GM12878 (cell line): ENCODE results near the gene RIPOR3. TPM values are rescaled to one million over a fixed set of nuclear protein-coding genes. Genes with fewer than 3 reads are reported as not detected.

Experiments
- ATAC-seq: fragments of 200-7000 bp; cut with Tn5 transposase; 3 replicates; pipeline ENCODE4 v1.9.1; 2020; ENCODE audit warnings: mild to moderate bottlenecking, moderate library complexity
- BruUV-seq: library from RNA; stranded (reverse); fragments of 400-500 nt; replicated peaks from 2 replicates; lab custom pipeline; 2021; lab: Mats Ljungman, UMichigan
- CTCF ChIA-PET: fragments of 300-600 bp; sonication (Branson Sonifier 250); formaldehyde crosslinking; extraction: SDS; loops from one replicate; lab custom pipeline; 2021; ENCODE audit warnings: inconsistent platforms; lab: Yijun Ruan, JAX
- POLR2A ChIA-PET: fragments of 350-600 bp; formaldehyde crosslinking; extraction: SDS; loops from one replicate; lab custom pipeline; 2021; ENCODE audit warnings: inconsistent platforms; lab: Charles Lee
- RAD21 ChIA-PET: fragments of 300-600 bp; sonication (Branson Sonifier 250); formaldehyde crosslinking; loops from one replicate; lab custom pipeline; 2023; ENCODE audit warnings: antibody characterized with exemption; ENCODE audit not compliant: unreplicated experiment; lab: Charles Lee
- SMC1A ChIA-PET: fragments of 300-600 bp; sonication (Branson Sonifier 250); formaldehyde crosslinking; loops from one replicate; lab custom pipeline; 2023; ENCODE audit not compliant: unreplicated experiment, uncharacterized antibody; lab: Charles Lee
- DNase-seq: peaks from one replicate; pipeline ENCODE4 v3.0.0-alpha.2; 2011; ENCODE audit warnings: low read depth, low spot score
- FAIRE-seq: peaks from 3 replicates; lab custom pipeline; 2011; peaks lifted over from hg19 to GRCh38; lab: Jason Lieb, UNC
- H2AFZ ChIP-seq: 2 replicates; pipeline ENCODE4 v1.6.0; 2011; ENCODE audit warnings: low read depth, low read length, control low read depth; ENCODE audit not compliant: control insufficient read depth
- H3K27ac ChIP-seq: 2 replicates; pipeline ENCODE4 v1.5.1; 2011; ENCODE audit warnings: control low read depth; ENCODE audit not compliant: control insufficient read depth, insufficient read depth
- H3K27me3 ChIP-seq, 2 experiments: replicated peaks in 1 of 2; 2 replicates each; pipeline versions ENCODE4 v1.6.0 to v1.6.1; 2011; ENCODE audit warnings: low read length in 1 of 2; ENCODE audit not compliant: control insufficient read depth in 2 of 2, insufficient read depth in 2 of 2
- H3K36me3 ChIP-seq, 2 experiments: 2 replicates each; pipeline ENCODE4 v1.5.1; 2011; ENCODE audit warnings: low read length in 1 of 2; ENCODE audit not compliant: control insufficient read depth in 2 of 2, insufficient read depth in 2 of 2
- H3K4me1 ChIP-seq: 2 replicates; pipeline ENCODE4 v1.6.1; 2011; ENCODE audit warnings: mild to moderate bottlenecking, low read length, moderate library complexity, mixed read lengths; ENCODE audit not compliant: control insufficient read depth, insufficient read depth
- H3K4me2 ChIP-seq: 2 replicates; pipeline ENCODE4 v1.6.0; 2011; ENCODE audit warnings: control low read depth; ENCODE audit not compliant: control insufficient read depth, insufficient read depth
- H3K4me3 ChIP-seq: fragments of 200-600 bp; sonication (generic); 2 replicates; pipeline ENCODE4 v1.5.1; 2016
- H3K79me2 ChIP-seq: 2 replicates; pipeline ENCODE4 v1.6.0; 2011; ENCODE audit warnings: low read length; ENCODE audit not compliant: control insufficient read depth, insufficient read depth
- H3K9ac ChIP-seq: 2 replicates; pipeline ENCODE4 v1.8.0; 2011; ENCODE audit warnings: low read length, control low read depth, mixed read lengths; ENCODE audit not compliant: control insufficient read depth, insufficient read depth
- H3K9me3 ChIP-seq: replicated peaks from 3 replicates; pipeline ENCODE4 v1.5.1; 2011; ENCODE audit warnings: mild to moderate bottlenecking, low read length; ENCODE audit not compliant: control insufficient read depth, insufficient read depth
- H4K20me1 ChIP-seq: 2 replicates; pipeline ENCODE4 v1.6.0; 2011; ENCODE audit not compliant: control insufficient read depth, insufficient read depth
- EGR1 ChIP-seq, 2 experiments: IDR thresholded peaks; 1 replicate in 1 of 2; 2 replicates in 1 of 2; pipeline ENCODE4 v1.6.1; 2011 to 2012; ENCODE audit warnings: low read depth in 2 of 2, low read length in 2 of 2, borderline replicate concordance in 1 of 2, mild to moderate bottlenecking in 1 of 2, moderate library complexity in 1 of 2
- ELK1 ChIP-seq: IDR thresholded peaks from 2 replicates; pipeline ENCODE4 v1.6.1; 2012; ENCODE audit warnings: low read depth, low read length, improper control_type of control experiment
- FOS ChIP-seq: IDR thresholded peaks from 3 replicates; pipeline ENCODE4 v1.6.1; 2011; ENCODE audit warnings: borderline replicate concordance; ENCODE audit not compliant: insufficient read length; ENCODE audit errors: extremely low read depth
- IKZF2 ChIP-seq, 2 experiments: fragments of 450-650 bp; IDR thresholded peaks; 2 replicates each; pipeline ENCODE4 v1.6.1; 2017; ENCODE audit warnings: mild to moderate bottlenecking in 2 of 2, moderate library complexity in 2 of 2
- KAT2A ChIP-seq: conservative IDR thresholded peaks from 2 replicates; pipeline ENCODE4 v1.6.1; 2011; ENCODE audit warnings: low read depth, low read length; ENCODE audit not compliant: control insufficient read depth
- MEF2A ChIP-seq: IDR thresholded peaks from 2 replicates; pipeline ENCODE4 v1.6.1; 2011; ENCODE audit warnings: low read depth, mild to moderate bottlenecking, low read length, moderate library complexity; ENCODE audit not compliant: insufficient read depth
- MYB ChIP-seq: fragments of 150-350 bp; IDR thresholded peaks from 2 replicates; pipeline ENCODE4 v1.6.1; 2014; ENCODE audit warnings: mild to moderate bottlenecking, low read depth, low read length, borderline replicate concordance
- NFIC ChIP-seq: IDR thresholded peaks from 2 replicates; pipeline ENCODE4 v1.6.1; 2012; ENCODE audit warnings: low read depth, mild to moderate bottlenecking, inconsistent platforms, low read length, moderate library complexity
- PAX8 ChIP-seq: fragments of 450-650 bp; IDR thresholded peaks from 2 replicates; pipeline ENCODE4 v1.6.1; 2017; ENCODE audit warnings: mild to moderate bottlenecking, moderate library complexity
- SMARCA5 ChIP-seq: fragments of 450-650 bp; IDR thresholded peaks from 2 replicates; pipeline ENCODE4 v1.6.1; 2017; ENCODE audit warnings: mild to moderate bottlenecking
- SUZ12 ChIP-seq: fragments of 200-600 bp; sonication (generic); IDR thresholded peaks from one replicate; pipeline ENCODE4 v1.6.1; 2018; ENCODE audit warnings: antibody characterized with exemption, mild to moderate bottlenecking; ENCODE audit not compliant: unreplicated experiment
- TBL1XR1 ChIP-seq: IDR thresholded peaks from 2 replicates; pipeline ENCODE4 v1.6.1; 2012; ENCODE audit warnings: low read depth, low read length, improper control_type of control experiment
- TCF3 ChIP-seq: IDR thresholded peaks from 2 replicates; pipeline ENCODE4 v1.6.1; 2012; ENCODE audit warnings: low read depth, mild to moderate bottlenecking, low read length, borderline replicate concordance; ENCODE audit not compliant: insufficient read depth
- ZBTB40 ChIP-seq: fragments of 450-650 bp; IDR thresholded peaks from 2 replicates; pipeline ENCODE4 v1.6.1; 2016; ENCODE audit warnings: mild to moderate bottlenecking, moderate library complexity, borderline replicate concordance
- WGBS: methylation state at CpG from one replicate; pipeline ENCODE4 v1.1.6; 2016; ENCODE audit warnings: low lambda C conversion rate; ENCODE audit not compliant: insufficient replicate concordance, insufficient coverage; ENCODE audit errors: missing lambda C conversion rate; 5-methylcytosine and 5-hydroxymethylcytosine counted together
- in situ Hi-C: fragments of 300-500 bp; cut with MboI; formaldehyde crosslinking; loops from 9 replicates; pipeline ENCODE4 v1.14.3; 2018; ENCODE audit warnings: mixed read lengths
- intact Hi-C: fragments of 100-400 bp; cut with micrococcal nuclease; formaldehyde crosslinking; loops from one replicate; pipeline ENCODE4 v1.14.2; 2022; ENCODE audit not compliant: unreplicated experiment
- polyA plus RNA-seq, 11 experiments: library from polyadenylated mRNA; depleted of rRNA in 4 of 11; unstranded in 6 of 11; stranded (reverse) in 5 of 11; fragments of >200 nt; fragmentation: Nextera tagmentation in 4 of 11; fragmentation: Illumina TruSeq in 1 of 11; extraction: Ambion mirVana in 4 of 11; extraction: Trizol in 1 of 11; gene quantifications; 1 replicate in 1 of 11; 2 replicates in 10 of 11; pipeline versions ENCODE4 v1.2.1 to v1.2.3, GENCODE V29; 2011 to 2016; ENCODE audit warnings: inconsistent platforms in 2 of 11, missing spikeins in 2 of 11, low read depth in 1 of 11
- total RNA-seq, 4 experiments: library from RNA; depleted of rRNA in 3 of 4; stranded (reverse); fragments of >200 nt in 3 of 4; fragmentation: Illumina TruSeq in 1 of 4; extraction: Trizol in 1 of 4; gene quantifications; 2 replicates each; pipeline versions ENCODE4 v1.2.1 to v1.2.3, GENCODE V29; 2013 to 2021
- TF ChIP-seq, protein P1 (sequence below), 3 experiments: IDR thresholded peaks in 2 of 3; conservative IDR thresholded peaks in 1 of 3; 2 replicates each; pipeline ENCODE4 v1.5.1; 2011; ENCODE audit warnings: low read depth in 3 of 3, low read length in 3 of 3, mild to moderate bottlenecking in 3 of 3, control low read depth in 2 of 3, moderate library complexity in 2 of 3, inconsistent platforms in 1 of 3, mixed read lengths in 1 of 3; ENCODE audit not compliant: control insufficient read depth in 2 of 3, insufficient read depth in 1 of 3; ENCODE audit errors: extremely low read depth in 1 of 3

RIPOR3 gene
- total and polyA plus RNA-seq, 10 of the 15 experiments (the other 5 are each of a cell fraction or from before 2014, with no cell fraction given), result 0.04 to 0.55 (median 0.12) TPM; not detected in 6

DNA sequence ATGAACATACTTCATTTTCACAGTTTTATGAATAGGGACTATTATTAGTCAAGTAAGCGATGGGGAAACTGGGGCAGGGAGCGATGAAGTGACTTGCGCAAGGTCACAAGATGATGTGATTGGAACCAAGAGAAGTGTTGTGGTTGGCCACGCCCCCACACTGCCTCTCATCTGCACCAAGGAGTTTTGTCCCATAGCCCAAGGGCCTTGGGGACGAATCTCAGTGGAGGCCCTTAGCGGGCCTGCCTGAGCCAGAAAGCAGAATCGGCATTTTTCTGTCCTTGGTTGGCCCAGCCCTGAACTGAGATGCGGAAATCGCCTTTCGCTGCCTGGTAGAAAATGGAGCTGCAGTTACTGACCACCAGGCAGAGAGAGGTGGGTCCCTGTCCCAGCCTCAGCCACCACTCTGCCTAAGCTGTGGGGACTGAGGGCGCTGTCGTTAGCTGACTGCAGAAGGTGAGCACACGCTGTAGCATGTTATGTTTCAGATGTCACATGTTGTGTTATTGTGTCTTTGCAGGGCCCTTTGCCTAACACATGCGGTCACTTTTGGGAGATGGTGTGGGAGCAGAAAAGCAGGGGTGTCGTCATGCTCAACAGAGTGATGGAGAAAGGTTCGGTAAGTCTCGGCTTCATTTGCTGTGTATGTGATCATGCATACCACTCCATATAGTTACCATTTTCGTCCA is 123.3 kb downstream of the RIPOR3 start:
- no TSS peak for BruUV-seq
- peaks cover 20 to 49% of the 10 kb centered on the region in 2 experiments for H3K36me3 ChIP-seq
- H3K4me1 ChIP-seq, result peaks cover 25% of the 10 kb centered on the region
- ChIA-PET CTCF (interaction anchor here (1.4 kb wide), 1 partner anchor 84 kb away, joined by 4 read pairs; no protein-coding TSS in a partner anchor), RAD21 (interaction anchor here (1.6 kb wide), 1 partner anchor 84 kb away, joined by 5 read pairs; no protein-coding TSS in a partner anchor), SMC1A (interaction anchor here (73.1 kb wide), 1 partner anchor 59 kb away, joined by 2799 read pairs; the partner anchor contains the start of gene PTPN1), POLR2A (no interaction called here)
- H3K27ac ChIP-seq, result no peak overlapping the region
- no peak for FAIRE-seq
- H3K9me3 ChIP-seq, result no peaks in the 10 kb centered on the region
- H3K4me3 ChIP-seq, result no peak overlapping the region
- no peak for ATAC-seq
- peaks cover 31% of the 10 kb centered on the region for H3K79me2 ChIP-seq
- H3K9ac ChIP-seq, result no peak overlapping the region
- in situ Hi-C loops, result no loop called here
- intact Hi-C loops, result no loop called here
- no peak overlapping the region for H3K4me2 ChIP-seq
- no peaks in the 10 kb centered on the region for H3K27me3 ChIP-seq
- TF ChIP-seq FOS (no peak), EGR1 (IDR thresholded peaks at IDR 0.05; ENCODE audit: borderline replicate concordance in 1 of 2, low read depth in 2 of 2, low read length in 2 of 2) (no peak), IKZF2 (IDR thresholded peaks at IDR 0.05) (no peak), MYB (no peak), ZBTB40 (no peak), MEF2A (no peak), PAX8 (no peak), ELK1 (no peak), TBL1XR1 (no peak), SUZ12 (no peak), SMARCA5 (no peak), KAT2A (no peak), TCF3 (no peak), NFIC (no peak)
- TF ChIP-seq, protein P1, sequence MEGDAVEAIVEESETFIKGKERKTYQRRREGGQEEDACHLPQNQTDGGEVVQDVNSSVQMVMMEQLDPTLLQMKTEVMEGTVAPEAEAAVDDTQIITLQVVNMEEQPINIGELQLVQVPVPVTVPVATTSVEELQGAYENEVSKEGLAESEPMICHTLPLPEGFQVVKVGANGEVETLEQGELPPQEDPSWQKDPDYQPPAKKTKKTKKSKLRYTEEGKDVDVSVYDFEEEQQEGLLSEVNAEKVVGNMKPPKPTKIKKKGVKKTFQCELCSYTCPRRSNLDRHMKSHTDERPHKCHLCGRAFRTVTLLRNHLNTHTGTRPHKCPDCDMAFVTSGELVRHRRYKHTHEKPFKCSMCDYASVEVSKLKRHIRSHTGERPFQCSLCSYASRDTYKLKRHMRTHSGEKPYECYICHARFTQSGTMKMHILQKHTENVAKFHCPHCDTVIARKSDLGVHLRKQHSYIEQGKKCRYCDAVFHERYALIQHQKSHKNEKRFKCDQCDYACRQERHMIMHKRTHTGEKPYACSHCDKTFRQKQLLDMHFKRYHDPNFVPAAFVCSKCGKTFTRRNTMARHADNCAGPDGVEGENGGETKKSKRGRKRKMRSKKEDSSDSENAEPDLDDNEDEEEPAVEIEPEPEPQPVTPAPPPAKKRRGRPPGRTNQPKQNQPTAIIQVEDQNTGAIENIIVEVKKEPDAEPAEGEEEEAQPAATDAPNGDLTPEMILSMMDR (IDR thresholded peaks at IDR 0.05 in 2 of 3, conservative IDR thresholded peaks at IDR 0.05 in 1 of 3; ENCODE audit: control insufficient read depth in 2 of 3, extremely low read depth in 1 of 3, insufficient read depth in 1 of 3, low read depth in 3 of 3, low read length in 3 of 3), result no peak
- no peak for DNase-seq
- H4K20me1 ChIP-seq, result peaks cover 5% of the 10 kb centered on the region; the same call in 1 of the 2 replicates
- no peak overlapping the region for H2AFZ ChIP-seq
- WGBS, result 84% methylated on average over 18 of the region's 18 CpGs
